Neuronal stem cell (in vitro differentiated cells): ENCODE results near the gene ODAD2. TPM values are rescaled to one million over a fixed set of nuclear protein-coding genes. Genes with fewer than 3 reads are reported as not detected.

ENCODE experiments used
- small RNA-seq: library from polyadenylated mRNA; stranded (forward); fragments of <200 nt; extraction: miRNeasy Mini kit (QIAGEN cat#:217004); gene quantifications from one replicate; pipeline ENCODE3, GENCODE V24; 2013; ENCODE audit not compliant: insufficient read depth

Gene ODAD2

Small RNA genes within 50 kb of the gene (small RNA-seq; reads per million reads assigned to genes)
- not detected for gene MRPS21P5
- not detected for gene RN7SKP132
